ENCODE measurements around the gene LRCH1.

DNA sequence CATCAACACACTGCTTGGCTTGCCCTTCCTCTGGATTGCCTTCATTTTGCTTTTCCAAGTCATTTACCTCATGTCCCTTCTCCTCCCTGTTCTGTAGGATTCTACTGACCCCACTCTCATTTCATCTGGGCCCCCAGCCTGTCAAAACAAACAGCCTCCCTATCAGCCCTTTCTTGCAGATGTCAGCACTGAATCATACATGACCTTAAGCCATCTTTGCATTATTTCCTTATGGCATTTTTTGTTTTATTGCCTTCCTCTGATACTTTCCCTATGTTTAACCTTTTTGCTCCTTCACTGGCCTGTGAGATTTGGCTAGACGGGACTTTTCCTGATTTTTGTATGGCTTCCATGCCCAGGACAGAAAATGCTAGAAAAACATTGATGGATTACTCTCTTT, 8.7 kb downstream of the LRCH1 start:
- TF ChIP-seq, protein P1, sequence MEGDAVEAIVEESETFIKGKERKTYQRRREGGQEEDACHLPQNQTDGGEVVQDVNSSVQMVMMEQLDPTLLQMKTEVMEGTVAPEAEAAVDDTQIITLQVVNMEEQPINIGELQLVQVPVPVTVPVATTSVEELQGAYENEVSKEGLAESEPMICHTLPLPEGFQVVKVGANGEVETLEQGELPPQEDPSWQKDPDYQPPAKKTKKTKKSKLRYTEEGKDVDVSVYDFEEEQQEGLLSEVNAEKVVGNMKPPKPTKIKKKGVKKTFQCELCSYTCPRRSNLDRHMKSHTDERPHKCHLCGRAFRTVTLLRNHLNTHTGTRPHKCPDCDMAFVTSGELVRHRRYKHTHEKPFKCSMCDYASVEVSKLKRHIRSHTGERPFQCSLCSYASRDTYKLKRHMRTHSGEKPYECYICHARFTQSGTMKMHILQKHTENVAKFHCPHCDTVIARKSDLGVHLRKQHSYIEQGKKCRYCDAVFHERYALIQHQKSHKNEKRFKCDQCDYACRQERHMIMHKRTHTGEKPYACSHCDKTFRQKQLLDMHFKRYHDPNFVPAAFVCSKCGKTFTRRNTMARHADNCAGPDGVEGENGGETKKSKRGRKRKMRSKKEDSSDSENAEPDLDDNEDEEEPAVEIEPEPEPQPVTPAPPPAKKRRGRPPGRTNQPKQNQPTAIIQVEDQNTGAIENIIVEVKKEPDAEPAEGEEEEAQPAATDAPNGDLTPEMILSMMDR (IDR thresholded peaks at IDR 0.05), result no peak
- no peak for TF ChIP-seq POLR2A (IDR thresholded peaks at IDR 0.05)
